OCI-LY3 (cell line): ENCODE results near the gene NRP1.

ENCODE experiments used
- H2AFZ ChIP-seq: fragments of 200-600, 300-600 bp; shearing (Covaris generic); 2 replicates; pipeline ENCODE4 v1.6.0; 2014; ENCODE audit warnings: antibody characterized with exemption, low read depth, low read length
- H3K27ac ChIP-seq: fragments of 200-600, 300-600 bp; sonication (generic); 2 replicates; pipeline ENCODE4 v1.5.1; 2014; ENCODE audit warnings: mild to moderate bottlenecking, low read length, moderate library complexity, mixed read lengths
- H3K27me3 ChIP-seq: fragments of 200-600, 300-600 bp; sonication (generic); 2 replicates; pipeline ENCODE4 v1.6.1; 2014; ENCODE audit warnings: low read depth, low read length, mixed read lengths
- H3K36me3 ChIP-seq: fragments of 200-600, 300-600 bp; sonication (generic); replicated peaks from 2 replicates; pipeline ENCODE3; 2014; ENCODE audit warnings: low read depth, low read length, mixed read lengths
- H3K4me1 ChIP-seq: fragments of 300-600, 200-600 bp; sonication (generic); 2 replicates; pipeline ENCODE4 v1.6.1; 2014; ENCODE audit warnings: low read length, mixed read lengths
- H3K4me2 ChIP-seq: fragments of 200-600, 300-600 bp; sonication (generic); 2 replicates; pipeline ENCODE4 v1.6.1; 2014; ENCODE audit warnings: low read length, mixed read lengths
- H3K4me3 ChIP-seq: fragments of 300-600, 200-600 bp; sonication (generic); 2 replicates; pipeline ENCODE4 v1.5.1; 2014; ENCODE audit warnings: antibody characterized with exemption, mild to moderate bottlenecking, low read length, moderate library complexity
- H3K79me2 ChIP-seq: fragments of 300-600, 200-600 bp; shearing (Covaris generic); 2 replicates; pipeline ENCODE4 v1.6.1; 2014; ENCODE audit warnings: mild to moderate bottlenecking, low read length, mixed read lengths
- H3K9ac ChIP-seq: fragments of 300-600, 200-600 bp; shearing (Covaris generic); 2 replicates; pipeline ENCODE4 v1.6.0; 2014; ENCODE audit warnings: mild to moderate bottlenecking, low read length, moderate library complexity
- H3K9me3 ChIP-seq: fragments of 200-600, 300-600 bp; shearing (Covaris generic); 2 replicates; pipeline ENCODE4 v1.6.1; 2014; ENCODE audit warnings: low read length, mixed read lengths; ENCODE audit not compliant: insufficient read depth
- H4K20me1 ChIP-seq: fragments of 200-600, 300-600 bp; sonication (generic); 2 replicates; pipeline ENCODE4 v1.6.1; 2016; ENCODE audit warnings: low read length, mixed read lengths; ENCODE audit not compliant: insufficient read depth
- EZH2phosphoT487 ChIP-seq: fragments of 200-600 bp; shearing (Covaris generic); IDR thresholded peaks from 2 replicates; pipeline ENCODE4 v1.6.1; 2018; ENCODE audit warnings: antibody characterized with exemption, mixed run types, low read depth
- TF ChIP-seq, protein P1 (sequence below): fragments of 200-600, 300-600 bp; sonication (generic); IDR thresholded peaks from 2 replicates; pipeline ENCODE4 v1.5.1; 2014; ENCODE audit warnings: antibody characterized with exemption, low read length, low read depth

The NRP1 gene

DNA sequence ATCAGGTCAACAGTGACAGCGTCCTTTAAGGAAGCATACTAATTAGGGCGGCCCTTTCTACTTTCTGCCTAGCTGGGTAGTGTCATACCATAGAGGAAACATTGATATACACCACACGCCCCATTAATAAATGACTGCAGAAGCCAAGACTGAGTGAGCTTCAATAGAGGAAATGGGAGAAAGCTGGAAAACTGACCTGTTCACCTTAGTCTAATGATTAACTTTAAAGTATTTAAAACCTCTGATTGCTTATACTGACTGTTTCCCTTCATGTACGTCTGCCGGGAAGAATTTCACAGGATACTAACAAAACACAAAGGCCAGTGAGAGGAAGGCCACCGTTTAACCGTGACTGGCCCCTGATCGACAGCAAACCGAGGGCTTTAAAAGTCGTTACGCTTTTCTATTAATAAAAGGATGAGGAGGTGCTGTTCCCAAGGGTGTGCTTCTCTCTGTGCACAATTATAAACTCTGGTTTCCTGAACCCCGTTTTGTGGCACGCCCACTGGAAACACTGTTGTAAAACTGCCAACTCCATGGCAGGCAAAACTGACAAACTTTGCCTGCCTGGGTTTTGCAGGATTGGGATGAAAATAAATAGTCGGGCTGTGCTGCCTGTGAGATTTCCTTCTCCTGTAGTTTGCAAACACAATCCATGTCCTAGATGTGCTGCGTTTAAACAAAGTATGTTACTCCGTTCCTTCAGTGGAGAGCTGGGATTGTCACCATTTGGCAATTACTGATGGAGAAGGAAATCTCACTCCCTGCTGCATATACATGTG is 137.6 kb downstream of the NRP1 start:
- TF ChIP-seq EZH2phosphoT487, result no peak
- TF ChIP-seq, protein P1, sequence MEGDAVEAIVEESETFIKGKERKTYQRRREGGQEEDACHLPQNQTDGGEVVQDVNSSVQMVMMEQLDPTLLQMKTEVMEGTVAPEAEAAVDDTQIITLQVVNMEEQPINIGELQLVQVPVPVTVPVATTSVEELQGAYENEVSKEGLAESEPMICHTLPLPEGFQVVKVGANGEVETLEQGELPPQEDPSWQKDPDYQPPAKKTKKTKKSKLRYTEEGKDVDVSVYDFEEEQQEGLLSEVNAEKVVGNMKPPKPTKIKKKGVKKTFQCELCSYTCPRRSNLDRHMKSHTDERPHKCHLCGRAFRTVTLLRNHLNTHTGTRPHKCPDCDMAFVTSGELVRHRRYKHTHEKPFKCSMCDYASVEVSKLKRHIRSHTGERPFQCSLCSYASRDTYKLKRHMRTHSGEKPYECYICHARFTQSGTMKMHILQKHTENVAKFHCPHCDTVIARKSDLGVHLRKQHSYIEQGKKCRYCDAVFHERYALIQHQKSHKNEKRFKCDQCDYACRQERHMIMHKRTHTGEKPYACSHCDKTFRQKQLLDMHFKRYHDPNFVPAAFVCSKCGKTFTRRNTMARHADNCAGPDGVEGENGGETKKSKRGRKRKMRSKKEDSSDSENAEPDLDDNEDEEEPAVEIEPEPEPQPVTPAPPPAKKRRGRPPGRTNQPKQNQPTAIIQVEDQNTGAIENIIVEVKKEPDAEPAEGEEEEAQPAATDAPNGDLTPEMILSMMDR, result no peak
- no peak overlapping the region for H3K4me3 ChIP-seq
- no peaks in the 10 kb centered on the region for H3K9me3 ChIP-seq
- no peak overlapping the region for H3K4me2 ChIP-seq
- no peak overlapping the region for H3K27ac ChIP-seq
- no peak overlapping the region for H3K9ac ChIP-seq
- H3K36me3 ChIP-seq, result no peaks in the 10 kb centered on the region
- no peaks in the 10 kb centered on the region for H3K27me3 ChIP-seq
- no peak overlapping the region for H2AFZ ChIP-seq
- no peaks in the 10 kb centered on the region for H4K20me1 ChIP-seq
- H3K4me1 ChIP-seq, result no peaks in the 10 kb centered on the region
- no peaks in the 10 kb centered on the region for H3K79me2 ChIP-seq

DNA sequence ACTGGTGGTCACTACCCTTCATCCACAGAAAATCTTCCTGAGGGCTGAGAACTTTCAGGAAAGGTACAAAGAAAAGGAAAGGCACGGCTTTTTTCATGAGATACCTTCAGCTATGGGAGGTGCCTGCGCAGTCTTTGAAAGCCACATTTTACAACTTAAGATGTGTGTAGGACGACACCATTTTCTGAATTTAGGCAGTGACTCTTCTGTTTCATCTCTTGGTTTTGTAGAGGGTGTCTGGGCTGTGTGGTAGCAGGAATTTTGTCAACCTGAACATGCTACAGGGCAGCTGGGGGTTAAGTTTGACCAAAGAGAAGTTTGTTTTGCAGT is 138.1 kb downstream of the NRP1 start:
- H4K20me1 ChIP-seq, result no peaks in the 10 kb centered on the region
- H3K36me3 ChIP-seq, result no peaks in the 10 kb centered on the region
- H2AFZ ChIP-seq, result no peak overlapping the region
- H3K4me3 ChIP-seq, result no peak overlapping the region
- H3K9me3 ChIP-seq, result no peaks in the 10 kb centered on the region
- no peak overlapping the region for H3K9ac ChIP-seq
- H3K79me2 ChIP-seq, result no peaks in the 10 kb centered on the region
- no peak overlapping the region for H3K4me2 ChIP-seq
- H3K27ac ChIP-seq, result no peak overlapping the region
- TF ChIP-seq, protein P1, result no peak
- TF ChIP-seq EZH2phosphoT487, result no peak
- H3K4me1 ChIP-seq, result no peaks in the 10 kb centered on the region
- H3K27me3 ChIP-seq, result no peaks in the 10 kb centered on the region

DNA sequence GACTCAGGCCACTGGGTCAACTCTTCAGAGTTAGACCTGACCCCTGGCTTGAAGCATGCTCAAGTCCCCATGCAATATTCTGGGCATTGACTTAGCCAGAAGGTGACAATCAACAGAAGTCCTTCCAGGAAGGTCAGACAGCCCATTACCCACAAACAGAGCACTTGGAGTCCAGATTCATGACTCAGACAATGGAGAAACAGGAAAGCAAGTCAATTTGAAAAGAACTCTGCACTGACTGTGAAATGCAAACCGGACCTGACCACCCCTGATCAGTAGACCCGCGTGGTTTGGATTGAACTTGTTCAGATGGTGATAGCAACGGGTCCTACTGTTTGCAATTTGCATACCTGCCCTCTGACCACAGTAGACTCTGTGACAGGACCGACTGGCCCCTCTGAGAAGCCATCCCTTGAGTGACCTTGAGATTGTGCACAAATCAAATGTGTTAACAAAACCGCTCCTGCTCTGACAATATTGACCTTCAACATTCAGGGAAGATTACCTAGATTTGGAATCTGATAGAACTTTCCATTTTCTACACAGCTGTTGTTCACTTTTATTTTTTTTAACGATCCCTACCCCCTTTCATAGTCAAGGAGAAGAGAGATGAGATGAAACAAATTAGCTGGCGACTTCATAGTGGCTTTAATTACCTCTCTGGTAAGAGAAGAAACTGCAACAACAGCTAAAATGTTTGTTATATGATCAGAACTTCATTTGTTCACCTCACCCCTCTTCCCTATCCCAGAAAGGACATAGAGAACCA is 138.7 kb downstream of the NRP1 start:
- Histone ChIP-seq H2AFZ (no peak overlapping the region), H3K4me3 (no peak overlapping the region), H3K9me3 (no peaks in the 10 kb centered on the region), H3K4me1 (no peaks in the 10 kb centered on the region), H3K27ac (no peak overlapping the region), H3K36me3 (no peaks in the 10 kb centered on the region), H3K79me2 (no peaks in the 10 kb centered on the region), H4K20me1 (no peaks in the 10 kb centered on the region), H3K9ac (no peak overlapping the region), H3K27me3 (no peaks in the 10 kb centered on the region), H3K4me2 (no peak overlapping the region)
- TF ChIP-seq, protein P1, result no peak
- no peak for TF ChIP-seq EZH2phosphoT487

DNA sequence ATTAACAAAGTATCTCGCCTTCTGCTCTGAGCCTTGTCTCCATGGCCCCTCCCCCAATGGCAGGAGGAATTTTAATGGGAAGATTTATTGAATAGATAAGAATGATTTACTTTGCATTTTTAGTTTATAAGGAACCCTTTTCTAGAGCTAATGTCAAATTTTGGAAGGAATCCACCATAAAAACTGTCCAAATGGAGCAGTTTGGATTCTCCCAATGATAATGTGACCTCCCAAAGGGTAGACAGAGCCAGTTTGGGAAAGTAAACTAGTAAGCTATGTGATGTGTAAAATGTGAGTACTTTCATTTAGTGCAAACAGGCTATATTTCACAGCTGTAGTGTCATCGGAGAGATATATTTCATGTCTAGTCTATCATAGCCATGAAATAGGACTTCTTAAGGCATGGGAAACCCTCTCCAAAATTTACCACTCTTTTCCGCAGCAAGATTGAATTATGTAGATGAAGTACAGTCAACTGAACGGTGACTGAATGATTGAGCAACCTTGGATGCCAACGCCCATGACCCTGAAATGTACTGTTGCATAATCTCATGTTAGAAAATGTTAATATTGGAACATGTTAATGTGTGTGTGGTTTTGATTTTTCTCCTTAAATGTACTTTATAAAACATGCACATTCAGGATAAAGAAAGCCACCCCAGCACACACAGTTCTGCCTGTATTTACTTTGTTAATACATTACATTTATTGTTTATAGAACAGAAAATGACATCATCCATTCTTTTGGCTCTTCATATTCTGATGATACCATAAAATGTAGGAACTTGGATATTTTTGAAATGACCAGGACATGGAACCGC is 140.6 kb downstream of the NRP1 start:
- H4K20me1 ChIP-seq, result no peaks in the 10 kb centered on the region
- H3K9me3 ChIP-seq, result no peaks in the 10 kb centered on the region
- no peaks in the 10 kb centered on the region for H3K79me2 ChIP-seq
- H3K4me2 ChIP-seq, result peak overlapping the region; percentile 31
- peak overlapping the region; percentile 33; the same call in 1 of the 2 replicates for H3K4me3 ChIP-seq
- no peak overlapping the region for H3K27ac ChIP-seq
- no peak for TF ChIP-seq EZH2phosphoT487
- no peaks in the 10 kb centered on the region for H3K4me1 ChIP-seq
- H3K9ac ChIP-seq, result no peak overlapping the region
- no peak overlapping the region for H2AFZ ChIP-seq
- H3K27me3 ChIP-seq, result 0 out of 2 replicates have a peak, but pooled peaks cover 4% of the 10 kb centered on the region
- H3K36me3 ChIP-seq, result no peaks in the 10 kb centered on the region
